Measurements from ENCODE around the gene TREML4.
"Not testable (repeated sequence)": the region's sequence is repeated elsewhere in the genome, so short reads cannot be mapped to it uniquely, and the experiment has no call there.

TREML4 gene

GRCh38 chr6:41228096-41228495, at the start of gene TREML4:
Gene TREML4, plus strand, starts transcription at chr6:41228349. Its CDS starts 79 bp downstream, at chr6:41228428.
- no peak for DNase-seq

GRCh38 chr6:41179163-41179562, 49.0 kb upstream of the TREML4 start:
- DNase-seq, result no peak

GRCh38 chr6:41181566-41181965, 46.6 kb upstream of the TREML4 start:
- no peak for DNase-seq

GRCh38 chr6:41182069-41183034, 45.8 kb upstream of the TREML4 start:
- peak; percentile 53 for DNase-seq

- DNase-seq, result no peak
Measured at GRCh38 chr6:41184761-41185160, 43.4 kb upstream of the TREML4 start.

DNA sequence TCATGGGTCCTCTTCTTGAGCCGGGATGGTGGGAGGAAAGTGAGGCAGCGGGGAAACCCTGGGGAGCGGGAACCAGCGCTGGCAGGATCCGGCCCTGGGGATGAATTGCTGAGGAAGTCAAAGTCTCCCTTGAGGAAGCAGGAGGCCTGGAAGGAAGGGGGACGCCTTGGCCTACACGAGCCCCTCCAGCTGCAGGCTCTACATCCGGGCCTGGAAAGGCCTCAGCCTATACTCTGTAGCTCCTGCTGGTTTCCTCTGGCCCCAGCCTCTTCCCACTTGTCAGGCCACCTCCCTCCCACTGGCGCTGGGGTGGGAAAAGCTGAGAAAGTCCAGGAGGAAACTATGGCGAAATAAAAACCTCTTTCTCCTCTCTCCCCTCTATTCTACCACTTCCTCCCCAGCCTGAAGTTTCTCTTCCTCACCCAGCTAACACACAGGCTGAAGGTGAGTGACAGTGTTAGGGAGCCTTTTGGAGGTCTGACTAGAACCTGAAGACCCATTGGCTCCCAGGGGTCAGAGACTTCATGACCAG, 42.1 kb upstream of the TREML4 start:
- DNase-seq, result no peak

- no peak for DNase-seq
Measured at GRCh38 chr6:41187924-41188886, 39.9 kb upstream of the TREML4 start.

GRCh38 chr6:41189046-41189445, 39.1 kb upstream of the TREML4 start:
- DNase-seq, result not testable (repeated sequence)

DNA sequence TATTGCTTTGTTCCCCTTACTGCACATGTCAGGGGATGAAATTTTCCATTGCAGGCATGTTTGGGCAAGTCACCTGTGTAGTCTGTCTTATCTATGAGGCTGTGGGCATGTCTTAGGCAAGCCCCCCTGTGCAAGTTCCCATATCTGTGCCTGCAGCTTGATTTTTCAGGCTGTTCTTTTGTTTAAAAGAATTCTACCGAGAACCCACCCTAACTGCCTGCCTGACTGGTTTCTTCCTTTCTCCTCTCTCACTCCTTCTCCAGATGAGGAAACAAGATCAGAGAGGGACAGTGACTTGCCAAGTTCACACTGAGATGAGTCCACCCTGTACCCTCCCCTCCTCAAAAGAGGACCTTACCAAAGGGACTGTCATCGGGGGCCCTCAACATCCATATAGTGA, 38.2 kb upstream of the TREML4 start:
- no peak for DNase-seq

GRCh38 chr6:41190791-41191190, 37.4 kb upstream of the TREML4 start:
- DNase-seq, result no peak

DNA sequence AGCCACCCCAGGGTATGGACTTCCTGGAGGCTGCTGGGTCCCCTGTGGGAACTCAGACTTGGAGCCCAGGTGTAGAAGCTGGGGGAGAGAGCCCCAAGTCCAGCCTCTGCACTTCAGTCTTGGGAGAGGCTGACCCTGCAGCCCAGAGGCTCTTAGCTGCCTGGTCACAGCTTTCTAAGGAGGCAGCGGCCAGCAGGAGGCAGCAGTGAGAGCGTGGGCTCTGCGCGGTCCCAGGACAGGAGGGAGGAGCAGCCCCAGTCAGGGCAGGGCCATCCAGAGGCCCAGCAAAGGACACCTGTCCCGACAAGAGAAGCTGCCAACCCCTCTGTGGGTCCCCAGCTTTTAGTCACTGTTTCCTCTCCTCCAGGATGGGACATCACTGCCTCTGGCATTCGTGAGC, 36.6 kb upstream of the TREML4 start:
- DNase-seq, result no peak

DNA sequence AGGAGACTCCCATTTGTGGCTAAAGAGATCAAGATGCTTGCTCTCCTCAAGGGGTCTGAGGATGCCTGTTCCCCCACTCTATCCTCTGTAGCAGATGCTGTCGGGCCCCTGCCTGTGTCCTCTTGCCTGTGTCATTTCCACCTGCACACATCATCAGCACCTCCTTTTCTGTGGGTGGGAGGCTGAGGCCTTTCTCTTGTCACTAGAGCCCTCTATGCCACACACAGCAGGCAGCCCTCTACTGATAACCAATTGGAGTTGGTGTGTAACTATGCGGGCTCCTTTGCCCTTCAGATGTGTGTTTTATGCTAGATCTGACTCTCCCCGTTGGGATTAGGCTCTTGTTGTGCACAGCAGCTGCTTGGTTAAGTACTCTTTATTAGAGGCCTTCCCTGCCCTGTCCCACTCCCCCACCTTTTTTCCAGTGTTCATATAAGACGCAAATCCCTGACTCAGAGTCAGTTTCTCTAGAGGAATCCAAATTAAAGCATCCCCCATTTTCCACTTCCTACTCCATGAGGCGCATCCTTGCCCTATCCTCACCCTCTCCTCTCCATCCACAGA, 34.9 kb upstream of the TREML4 start:
- no peak for DNase-seq

- no peak for DNase-seq
Measured at GRCh38 chr6:41193884-41194283, 34.3 kb upstream of the TREML4 start.

GRCh38 chr6:41194386-41194785, 33.8 kb upstream of the TREML4 start:
- no peak for DNase-seq

DNA sequence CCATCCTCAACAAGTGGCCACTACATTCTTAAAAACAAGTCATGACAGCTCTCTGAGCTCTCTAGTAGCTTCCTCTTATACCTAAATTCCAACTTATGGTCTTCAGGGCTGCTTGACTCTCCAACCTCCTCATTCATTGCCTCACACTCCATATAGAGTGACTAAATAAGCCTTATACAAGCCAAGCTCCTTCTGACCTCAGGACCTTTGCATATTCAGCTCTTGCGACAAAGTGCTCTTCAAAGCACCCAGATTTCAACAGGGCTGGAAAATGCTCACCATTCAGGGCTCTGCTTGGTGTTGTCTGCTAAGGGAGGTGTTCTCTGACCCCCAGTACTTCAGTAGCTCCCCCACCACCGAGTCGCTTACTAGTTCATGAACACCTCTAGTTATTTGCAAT, 30.9 kb upstream of the TREML4 start:
- DNase-seq, result no peak

GRCh38 chr6:41199552-41200246, 28.4 kb upstream of the TREML4 start:
- no peak for DNase-seq

GRCh38 chr6:41200296-41200900, 27.8 kb upstream of the TREML4 start:
- no peak for DNase-seq

- DNase-seq, result no peak
Measured at GRCh38 chr6:41200901-41201763, 27.0 kb upstream of the TREML4 start, which contains the start of gene TREML2. Gene TREML2, minus strand, starts transcription at chr6:41201149. Its CDS starts 141 bp downstream, at chr6:41201008.

DNA sequence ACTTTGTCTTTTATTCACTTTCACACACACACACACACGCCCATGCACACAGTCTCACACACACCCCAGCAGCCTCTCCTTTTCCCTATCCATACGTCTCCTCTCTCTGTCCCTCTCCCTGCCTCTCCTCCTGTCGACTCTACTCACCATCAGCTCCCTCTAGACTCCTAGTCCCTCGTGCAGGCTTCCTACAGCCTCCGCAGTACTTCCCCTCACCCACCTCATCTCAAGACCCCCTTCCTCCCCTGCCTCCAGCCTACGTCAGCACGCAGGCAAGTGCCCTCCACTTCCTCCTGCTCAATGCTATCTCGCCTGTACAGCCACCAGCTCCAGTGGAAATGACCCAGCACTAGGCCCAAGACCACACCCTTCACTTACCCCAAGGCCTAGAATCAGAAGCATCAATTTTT, 26.4 kb upstream of the TREML4 start:
- DNase-seq, result no peak

DNA sequence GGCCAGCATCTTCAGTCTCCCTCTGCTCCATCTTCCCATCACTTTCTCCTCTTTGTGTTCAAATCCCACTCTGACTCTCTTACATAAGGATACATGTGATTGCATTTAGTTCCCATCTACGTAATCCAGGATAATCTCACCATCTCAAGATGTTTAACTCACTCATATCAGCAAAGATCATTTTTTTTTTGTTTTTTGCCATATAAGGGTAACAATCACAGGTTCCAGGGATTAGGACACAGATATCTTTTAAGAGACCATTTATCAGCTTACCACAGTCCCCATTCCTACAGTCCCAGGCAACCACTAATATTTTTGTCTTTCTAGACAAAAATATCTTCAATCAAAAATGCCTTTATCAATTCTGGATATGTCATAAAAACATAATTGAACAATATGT, 24.0 kb upstream of the TREML4 start:
- no peak for DNase-seq
